Measurements from ENCODE around the gene SHROOM3. TPM values are rescaled to one million over a fixed set of nuclear protein-coding genes. Genes with fewer than 3 reads are reported as not detected.

Gene SHROOM3
- total RNA-seq, 4 donors from 2014 or later: 29.5 to 127 (median 59.9) TPM

GRCh38 chr4:76781698-76782595 is 346.9 kb downstream of the SHROOM3 start:
- no peak for ATAC-seq

GRCh38 chr4:76782837-76783236 is 347.8 kb downstream of the SHROOM3 start:
- peaks cover 0 to 30% of the 10 kb centered on the region in 2 donors for H3K36me3 ChIP-seq
- no peak overlapping the region for H3K4me3 ChIP-seq
- no peaks in the 10 kb centered on the region for H3K9me3 ChIP-seq
- no peak overlapping the region for H3K27ac ChIP-seq
- no peaks in the 10 kb centered on the region for H3K4me1 ChIP-seq
- TF ChIP-seq CTCF (IDR thresholded peaks at IDR 0.05): no peak
- TF ChIP-seq EP300 (IDR thresholded peaks at IDR 0.05): no peak
- no peak for TF ChIP-seq POLR2A (IDR thresholded peaks at IDR 0.05)
- no peak for TF ChIP-seq POLR2AphosphoS5 (IDR thresholded peaks at IDR 0.05)
- H3K27me3 ChIP-seq: no peaks in the 10 kb centered on the region
- WGBS, 2 donors (ENCODE audit: low coverage in 1 of 2): 21 to 23% methylated on average over 1 of the region's 1 CpG
- no peak for ATAC-seq

More at GRCh38 chr4:76781698-76782595, 346.9 kb downstream of the SHROOM3 start:
- H3K27me3 ChIP-seq: no peaks in the 10 kb centered on the region
- H3K36me3 ChIP-seq: peaks cover 0 to 33% of the 10 kb centered on the region in 2 donors
- WGBS, 2 donors (ENCODE audit: low coverage in 1 of 2): 86 to 94% methylated on average over 6 to 7 of the region's 7 CpGs
- H3K27ac ChIP-seq: no peak overlapping the region
- H3K4me3 ChIP-seq: no peak overlapping the region
- no peaks in the 10 kb centered on the region for H3K9me3 ChIP-seq
- H3K4me1 ChIP-seq: no peaks in the 10 kb centered on the region
- TF ChIP-seq EP300 (IDR thresholded peaks at IDR 0.05): no peak
- no peak for TF ChIP-seq CTCF (IDR thresholded peaks at IDR 0.05)
- TF ChIP-seq POLR2A (IDR thresholded peaks at IDR 0.05): no peak
- no peak for TF ChIP-seq POLR2AphosphoS5 (IDR thresholded peaks at IDR 0.05)

GRCh38 chr4:76783836-76784235 is 348.8 kb downstream of the SHROOM3 start:
- ATAC-seq: no peak
- no peak for TF ChIP-seq POLR2A (IDR thresholded peaks at IDR 0.05)
- TF ChIP-seq EP300 (IDR thresholded peaks at IDR 0.05): no peak
- no peak for TF ChIP-seq POLR2AphosphoS5 (IDR thresholded peaks at IDR 0.05)
- no peak for TF ChIP-seq CTCF (IDR thresholded peaks at IDR 0.05)
- H3K4me1 ChIP-seq: no peaks in the 10 kb centered on the region
- no peak overlapping the region for H3K27ac ChIP-seq
- 49 to 80% methylated on average over 1 to 2 of the region's 4 CpGs for WGBS, 2 donors (ENCODE audit: low coverage in 1 of 2)
- H3K9me3 ChIP-seq: no peaks in the 10 kb centered on the region
- no peak overlapping the region for H3K4me3 ChIP-seq
- H3K27me3 ChIP-seq: no peaks in the 10 kb centered on the region
- H3K36me3 ChIP-seq: peaks cover 0 to 23% of the 10 kb centered on the region in 2 donors

GRCh38 chr4:76784237-76784636 is 349.2 kb downstream of the SHROOM3 start:
- Histone ChIP-seq H3K27ac (no peak overlapping the region), H3K4me3 (no peak overlapping the region), H3K27me3 (no peaks in the 10 kb centered on the region), H3K4me1 (no peaks in the 10 kb centered on the region), H3K36me3 (peaks cover 0 to 19% of the 10 kb centered on the region in 2 donors), H3K9me3 (no peaks in the 10 kb centered on the region)
- TF ChIP-seq POLR2AphosphoS5 (IDR thresholded peaks at IDR 0.05) (no peak), CTCF (IDR thresholded peaks at IDR 0.05) (no peak), POLR2A (IDR thresholded peaks at IDR 0.05) (no peak)
- 84 to 100% methylated on average over 1 to 2 of the region's 2 CpGs for WGBS, 2 donors (ENCODE audit: low coverage in 1 of 2)
- ATAC-seq: no peak

GRCh38 chr4:76787898-76788297 is 352.9 kb downstream of the SHROOM3 start:
- TF ChIP-seq CTCF (IDR thresholded peaks at IDR 0.05) (no peak), POLR2A (IDR thresholded peaks at IDR 0.05) (no peak), EP300 (IDR thresholded peaks at IDR 0.05) (no peak), POLR2AphosphoS5 (IDR thresholded peaks at IDR 0.05) (no peak)
- no CpG with 5 or more reads among the region's 1 CpG for WGBS, 2 donors (ENCODE audit: low coverage in 1 of 2)
- no peak for ATAC-seq
- H3K4me1 ChIP-seq: no peaks in the 10 kb centered on the region
- H3K27me3 ChIP-seq: no peaks in the 10 kb centered on the region
- no peaks in the 10 kb centered on the region for H3K9me3 ChIP-seq
- H3K4me3 ChIP-seq: no peak overlapping the region
- H3K27ac ChIP-seq: no peak overlapping the region
- H3K36me3 ChIP-seq: no peaks in the 10 kb centered on the region
